MG63 (cell line): ENCODE data around the gene TMA16. TPM values are rescaled to one million over a fixed set of nuclear protein-coding genes. Genes with fewer than 3 reads are reported as not detected.
"Not testable (repeated sequence)": the region's sequence is repeated elsewhere in the genome, so short reads cannot be mapped to it uniquely, and the experiment has no call there.

Experiments used
- DNase-seq: peaks from one replicate; pipeline ENCODE4 v3.0.0-alpha.2; 2020
- H3K27me3 ChIP-seq: fragments of 250-450 bp; sonication (Bioruptor Pico); 2 replicates; pipeline ENCODE4 v1.5.1; 2020; ENCODE audit warnings: mild to moderate bottlenecking, moderate library complexity
- H3K36me3 ChIP-seq: fragments of 250-450 bp; sonication (Bioruptor Pico); 2 replicates; pipeline ENCODE4 v1.5.1; 2020; ENCODE audit warnings: mild to moderate bottlenecking, moderate library complexity
- H3K4me3 ChIP-seq: fragments of 250-450 bp; sonication (Bioruptor Pico); 2 replicates; pipeline ENCODE4 v1.5.1; 2020; ENCODE audit warnings: mild to moderate bottlenecking, moderate library complexity
- H3K9me3 ChIP-seq: fragments of 250-450 bp; sonication (Bioruptor Pico); 2 replicates; pipeline ENCODE4 v1.5.1; 2020; ENCODE audit warnings: mild to moderate bottlenecking, moderate library complexity
- total RNA-seq: library from RNA; depleted of rRNA; stranded (reverse); fragments of >200 nt; shearing (Covaris generic); gene quantifications from 2 replicates; pipeline ENCODE4 v1.2.3, GENCODE V29; 2014; ENCODE audit warnings: low replicate concordance

The TMA16 gene
- total RNA-seq, 1 experiment from 2014 or later: 51.8 TPM

DNA sequence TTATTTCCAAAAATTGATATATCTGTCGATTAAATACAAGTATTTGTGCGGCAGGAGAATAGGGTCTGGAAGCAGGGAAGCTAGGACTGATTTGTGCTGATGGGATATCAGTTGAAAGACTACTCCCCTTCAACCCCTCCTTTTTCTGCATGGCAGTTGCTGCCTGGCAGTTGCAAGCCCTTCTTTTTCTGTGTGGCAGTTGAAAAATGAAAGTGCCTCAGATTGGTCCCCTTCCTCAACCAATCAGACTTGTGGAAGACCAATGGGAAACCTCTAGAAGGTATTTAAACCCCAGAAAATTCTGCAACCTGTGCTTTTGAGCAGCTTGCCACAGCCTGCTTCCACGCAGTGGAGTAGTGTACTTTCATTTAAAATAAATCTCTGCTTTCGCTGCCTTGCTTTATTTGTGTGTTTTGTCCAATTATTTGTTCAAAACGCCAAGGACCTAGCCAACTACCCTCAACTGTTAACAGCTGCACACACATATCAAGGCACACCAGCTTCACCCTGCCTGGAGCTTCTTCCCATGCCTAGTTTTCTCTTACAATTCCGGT lies 1.5 kb upstream of the TMA16 start:
- H3K9me3 ChIP-seq: no peaks in the 10 kb centered on the region
- peaks cover 15% of the 10 kb centered on the region for H3K36me3 ChIP-seq
- peaks cover 2% of the 10 kb centered on the region; the same call in 1 of the 2 replicates for H3K27me3 ChIP-seq
- DNase-seq: no peak
- no peak overlapping the region; the same call in 1 of the 2 replicates for H3K4me3 ChIP-seq

DNA sequence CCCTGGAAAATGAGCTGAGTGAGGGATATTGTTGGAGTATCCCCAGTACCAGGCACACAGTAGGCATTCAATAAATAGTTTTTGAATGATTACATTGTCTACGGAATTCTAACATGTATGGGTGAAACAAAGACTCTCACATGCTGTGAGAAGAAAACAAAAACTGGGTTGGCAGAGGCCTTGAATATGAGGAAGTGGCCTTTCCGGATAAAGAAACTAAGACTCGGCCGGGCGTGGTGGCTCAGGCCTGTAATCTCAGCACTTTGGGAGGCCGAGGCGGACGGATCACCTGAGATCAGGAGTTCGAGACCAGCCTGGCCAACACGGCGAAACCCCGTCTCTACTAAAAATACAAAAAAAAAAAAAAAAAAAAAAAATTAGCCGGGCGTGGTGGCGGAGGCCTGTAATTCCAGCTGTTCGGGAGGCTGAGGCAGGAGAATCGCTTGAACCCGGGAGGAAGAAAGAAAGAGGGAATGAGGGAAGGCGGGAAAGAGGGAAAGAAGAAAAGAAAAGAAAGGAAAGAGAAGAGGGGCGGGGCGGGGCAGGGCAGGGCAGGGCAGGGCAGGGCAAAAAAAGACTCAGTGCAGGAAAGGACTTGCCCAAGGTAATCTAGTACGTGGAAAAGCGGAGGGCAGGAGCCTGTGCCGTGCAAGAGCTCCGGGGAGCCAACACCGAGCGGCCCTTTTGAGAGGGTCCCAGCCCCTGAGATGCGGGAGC lies 689 bp upstream of the TMA16 start:
- H3K4me3 ChIP-seq: peak overlapping the region; percentile 89
- H3K9me3 ChIP-seq: no peaks in the 10 kb centered on the region
- H3K36me3 ChIP-seq: peaks cover 15% of the 10 kb centered on the region
- H3K27me3 ChIP-seq: peaks cover 2% of the 10 kb centered on the region; the same call in 1 of the 2 replicates
- DNase-seq: no peak

DNA sequence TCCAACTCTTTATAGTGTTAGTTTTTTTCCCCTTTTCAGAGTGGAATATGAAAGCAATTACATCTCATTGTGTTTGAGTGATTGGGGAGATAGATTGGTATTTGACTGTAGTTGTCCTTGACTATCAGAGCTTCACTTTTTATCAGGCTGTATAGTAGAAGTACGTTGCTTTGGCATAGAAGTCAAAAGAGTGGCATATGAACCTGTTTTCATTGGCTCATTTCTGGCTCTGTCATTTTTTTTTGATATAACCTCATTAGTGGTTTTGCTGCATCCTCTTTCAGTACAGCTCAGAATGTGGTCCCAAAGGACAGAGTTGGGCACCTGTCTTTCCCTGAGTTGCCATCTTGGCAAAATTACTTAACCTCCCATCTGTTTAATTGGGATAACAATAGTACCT lies 1.4 kb downstream of the TMA16 start:
- no peaks in the 10 kb centered on the region for H3K27me3 ChIP-seq
- peaks cover 25% of the 10 kb centered on the region for H3K36me3 ChIP-seq
- DNase-seq: no peak
- H3K9me3 ChIP-seq: no peaks in the 10 kb centered on the region
- H3K4me3 ChIP-seq: peak overlapping the region; percentile 89

DNA sequence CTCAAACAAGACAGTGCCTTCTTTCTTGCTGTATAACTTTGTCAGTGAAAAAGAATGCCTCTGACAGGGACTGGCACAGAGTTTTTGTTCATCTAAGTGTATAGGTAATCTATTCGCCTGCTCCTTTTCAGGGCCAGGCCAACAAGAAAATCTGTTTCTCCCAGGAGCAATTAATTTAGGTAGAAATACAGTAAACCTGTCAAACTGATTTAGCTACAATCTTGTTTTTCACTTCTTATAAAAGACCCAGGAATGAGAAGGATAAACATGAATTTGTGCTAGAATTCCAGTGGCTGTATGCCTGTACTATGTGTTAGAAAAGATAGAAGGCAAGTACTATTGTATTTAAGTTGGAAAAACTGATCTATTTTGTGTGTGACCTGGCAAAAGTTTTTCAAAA lies 6.1 kb downstream of the TMA16 start:
- no peak overlapping the region for H3K4me3 ChIP-seq
- no peaks in the 10 kb centered on the region for H3K9me3 ChIP-seq
- H3K36me3 ChIP-seq: peaks cover 46% of the 10 kb centered on the region
- DNase-seq: no peak
- H3K27me3 ChIP-seq: no peaks in the 10 kb centered on the region

DNA sequence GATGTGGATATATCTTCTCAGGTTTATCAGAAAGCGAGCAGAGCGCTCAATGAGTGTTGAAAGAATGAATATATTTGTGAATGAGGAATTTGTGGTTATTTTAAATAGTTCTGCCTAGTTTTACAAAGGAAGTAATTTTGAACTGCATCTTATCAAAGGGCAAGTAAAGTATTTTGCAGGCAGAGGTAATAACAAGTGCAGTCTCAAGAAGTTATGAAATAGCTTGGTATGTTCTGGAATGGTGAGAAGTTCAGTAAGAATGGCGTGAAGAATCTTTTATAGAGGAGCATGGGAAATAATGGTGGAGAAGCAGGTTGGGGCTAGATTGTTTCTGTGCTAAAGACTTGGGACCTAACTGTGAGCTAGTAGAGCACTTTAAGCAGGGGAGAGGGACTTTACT lies 10.9 kb downstream of the TMA16 start:
- DNase-seq: no peak
- no peaks in the 10 kb centered on the region for H3K27me3 ChIP-seq
- no peaks in the 10 kb centered on the region for H3K9me3 ChIP-seq
- H3K36me3 ChIP-seq: peaks cover 61% of the 10 kb centered on the region
- no peak overlapping the region for H3K4me3 ChIP-seq

DNA sequence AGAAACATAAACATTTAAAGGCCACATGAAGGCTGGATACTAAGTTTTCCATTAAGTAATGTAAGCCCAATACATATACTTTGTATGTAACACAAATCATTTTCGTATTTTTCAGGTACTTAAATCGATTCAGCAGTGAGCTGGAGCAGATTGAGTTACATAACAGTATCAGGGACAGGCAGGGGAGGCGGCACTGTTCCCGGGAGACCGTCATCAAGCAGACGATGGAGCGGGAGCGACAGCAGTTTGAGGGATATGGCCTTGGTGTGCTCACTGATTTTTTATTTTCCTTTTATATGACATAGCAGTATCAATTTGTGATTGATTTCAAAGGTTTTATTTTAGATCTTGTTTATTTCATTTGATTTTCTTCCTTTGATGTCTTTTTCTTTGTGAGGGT lies 20.7 kb downstream of the TMA16 start:
- Histone ChIP-seq H3K4me3 (no peak overlapping the region), H3K27me3 (no peaks in the 10 kb centered on the region), H3K36me3 (peaks cover 93% of the 10 kb centered on the region), H3K9me3 (no peaks in the 10 kb centered on the region)
- DNase-seq: no peak

DNA sequence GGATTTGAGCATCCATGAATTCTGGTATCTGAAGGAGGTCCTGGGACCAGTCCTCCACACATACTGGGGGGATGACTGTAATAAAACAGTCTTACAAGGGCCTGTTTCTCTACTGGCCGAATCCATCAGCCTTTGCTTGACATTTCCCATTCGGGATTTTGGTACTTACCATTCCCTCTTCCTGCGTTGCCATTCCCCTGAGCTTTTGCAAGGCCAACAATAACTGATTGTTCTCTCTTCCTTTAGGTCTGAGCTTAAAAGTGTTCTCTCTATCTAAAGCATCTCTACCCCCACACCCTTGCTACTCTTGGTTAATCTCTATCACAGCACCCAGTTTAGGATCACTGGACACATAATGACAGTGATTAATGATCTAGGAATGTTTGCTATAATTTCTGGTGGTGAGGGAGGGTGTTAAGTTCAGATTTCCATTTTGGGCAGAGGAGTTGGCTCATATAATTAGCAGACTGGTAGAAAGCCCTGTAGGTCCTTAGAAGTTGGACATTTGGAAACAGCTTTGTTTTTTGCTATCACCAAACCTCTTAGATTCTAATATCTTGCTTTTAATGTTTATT lies 29.4 kb downstream of the TMA16 start:
- Histone ChIP-seq H3K27me3 (no peaks in the 10 kb centered on the region), H3K4me3 (no peak overlapping the region), H3K9me3 (no peaks in the 10 kb centered on the region), H3K36me3 (peaks cover 94% of the 10 kb centered on the region)
- DNase-seq: no peak

DNA sequence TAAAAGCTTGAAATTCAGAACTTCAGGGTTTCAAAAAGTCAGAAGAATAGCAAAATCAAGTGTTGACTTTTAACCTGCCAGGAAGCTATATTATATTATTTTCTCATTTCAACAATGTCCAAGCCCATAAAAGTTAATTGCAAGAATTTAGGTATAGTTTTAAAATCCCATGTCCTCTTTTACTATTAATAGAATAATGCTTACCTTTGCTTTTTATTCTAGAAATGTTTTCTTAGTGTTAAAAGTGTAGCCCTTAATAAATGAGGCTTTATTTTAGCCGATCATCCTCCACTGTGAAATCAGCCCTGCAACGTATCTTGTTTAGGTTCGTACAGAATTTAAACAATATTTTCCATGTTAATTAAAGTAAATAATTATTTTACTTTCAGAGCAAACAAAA lies 31.5 kb downstream of the TMA16 start:
- H3K9me3 ChIP-seq: no peaks in the 10 kb centered on the region; the same call in 1 of the 2 replicates
- DNase-seq: no peak
- H3K4me3 ChIP-seq: no peak overlapping the region
- H3K27me3 ChIP-seq: no peaks in the 10 kb centered on the region
- H3K36me3 ChIP-seq: peaks cover 94% of the 10 kb centered on the region

DNA sequence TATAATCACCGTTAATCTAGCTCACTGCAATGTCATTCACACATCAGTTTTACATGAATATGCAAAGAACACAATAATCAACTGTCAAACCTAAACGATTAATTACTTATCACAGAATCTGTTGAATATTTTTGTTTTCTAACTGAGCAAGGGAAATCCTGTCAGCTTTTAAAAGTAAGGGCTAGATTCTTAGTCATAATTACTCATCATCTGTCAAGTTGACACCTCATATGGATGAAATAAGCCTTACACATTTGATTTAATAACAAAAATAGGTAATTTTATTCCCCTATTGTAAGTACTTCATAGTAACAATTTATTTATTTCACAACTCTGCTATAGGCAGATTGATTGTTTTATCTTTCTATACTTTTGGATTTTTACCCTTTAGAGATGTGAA lies 32.7 kb downstream of the TMA16 start:
- H3K4me3 ChIP-seq: no peak overlapping the region
- H3K36me3 ChIP-seq: peaks cover 91% of the 10 kb centered on the region
- H3K9me3 ChIP-seq: no peaks in the 10 kb centered on the region; the same call in 1 of the 2 replicates
- no peaks in the 10 kb centered on the region for H3K27me3 ChIP-seq
- DNase-seq: no peak

DNA sequence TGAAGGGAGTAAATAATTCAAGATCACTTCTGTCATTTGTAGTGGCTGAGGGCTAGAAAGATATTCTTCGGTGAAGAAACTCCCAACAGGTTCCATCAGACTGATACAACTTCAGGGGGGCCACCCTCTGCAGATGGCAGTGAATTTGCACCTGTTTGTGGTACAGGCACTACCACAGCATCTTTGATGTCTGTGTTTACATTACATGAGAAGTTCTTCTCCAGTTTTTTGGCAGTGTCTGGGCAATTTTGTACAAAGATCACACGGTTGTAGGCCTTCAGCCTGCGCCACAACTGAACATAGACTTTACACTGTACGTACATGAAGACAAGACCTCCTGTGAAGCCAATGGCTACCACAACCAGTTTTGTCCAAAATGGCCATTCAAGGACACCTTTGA lies 34.2 kb downstream of the TMA16 start:
- Histone ChIP-seq H3K36me3 (peaks cover 83% of the 10 kb centered on the region), H3K27me3 (no peaks in the 10 kb centered on the region), H3K9me3 (no peaks in the 10 kb centered on the region; the same call in 1 of the 2 replicates), H3K4me3 (no peak overlapping the region)
- no peak for DNase-seq

DNA sequence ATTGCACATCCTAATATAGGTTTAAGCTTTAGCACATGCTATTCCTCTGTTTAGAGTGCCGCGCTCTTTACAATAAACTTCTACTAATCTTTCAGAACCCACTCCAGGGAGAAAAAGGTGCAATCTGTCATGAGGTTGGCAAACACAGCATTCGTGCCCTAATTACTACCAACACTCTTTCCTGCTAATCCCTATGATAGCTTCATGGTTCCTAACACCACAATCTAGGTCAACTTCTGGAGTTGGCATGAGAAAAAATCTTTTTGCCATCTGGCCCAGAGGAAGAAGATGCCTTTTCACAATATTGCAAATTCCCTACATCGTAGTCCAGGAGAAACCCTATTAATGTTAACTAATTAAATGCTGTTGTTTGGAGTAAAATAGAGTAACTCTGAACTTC lies 39.6 kb downstream of the TMA16 start:
- Histone ChIP-seq H3K4me3 (no peak overlapping the region), H3K36me3 (peaks cover 32% of the 10 kb centered on the region), H3K27me3 (no peaks in the 10 kb centered on the region), H3K9me3 (no peaks in the 10 kb centered on the region; the same call in 1 of the 2 replicates)
- no peak for DNase-seq

DNA sequence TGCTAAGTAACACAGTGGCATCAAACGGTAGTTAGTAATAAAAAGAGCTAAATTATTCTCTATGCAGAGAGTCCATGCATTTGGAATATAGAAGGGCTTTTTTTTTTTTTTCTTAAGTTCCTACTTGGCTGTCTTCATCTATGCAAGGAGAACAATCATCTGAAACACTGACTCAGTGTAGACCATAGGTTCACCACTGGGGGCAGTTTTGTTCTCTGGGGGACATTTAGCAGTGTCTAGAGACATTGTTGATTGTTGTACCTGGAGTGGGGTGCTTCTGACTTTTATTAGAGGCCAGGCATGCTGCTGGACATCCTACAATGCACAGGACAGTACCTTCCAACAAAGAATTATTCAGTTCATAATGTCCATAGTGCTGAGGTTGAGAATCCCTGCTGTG lies 41.2 kb downstream of the TMA16 start:
- no peak for DNase-seq
- H3K9me3 ChIP-seq: no peaks in the 10 kb centered on the region; the same call in 1 of the 2 replicates
- H3K36me3 ChIP-seq: peaks cover 16% of the 10 kb centered on the region
- H3K4me3 ChIP-seq: no peak overlapping the region
- no peaks in the 10 kb centered on the region for H3K27me3 ChIP-seq

DNA sequence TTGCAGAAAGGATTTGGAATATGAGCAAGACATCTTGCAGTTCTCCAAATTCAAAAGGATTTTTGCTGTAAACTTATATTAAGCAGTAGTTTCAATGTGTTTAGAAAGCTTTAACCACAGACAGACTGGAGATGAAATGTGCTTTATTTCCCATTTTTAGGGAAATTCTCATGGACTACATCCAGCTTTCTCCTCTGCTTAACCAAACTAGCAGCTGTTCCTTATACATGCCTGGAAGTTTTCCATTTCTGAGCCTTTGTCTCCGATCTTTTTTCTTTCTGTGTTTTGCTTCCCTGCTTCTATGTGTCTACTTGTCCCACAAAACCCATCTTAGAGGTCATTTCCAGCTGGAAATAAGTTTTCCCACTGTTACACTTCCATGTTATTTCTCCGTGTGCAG lies 41.6 kb downstream of the TMA16 start:
- Histone ChIP-seq H3K9me3 (no peaks in the 10 kb centered on the region; the same call in 1 of the 2 replicates), H3K36me3 (peaks cover 12% of the 10 kb centered on the region), H3K4me3 (no peak overlapping the region), H3K27me3 (no peaks in the 10 kb centered on the region)
- no peak for DNase-seq

DNA sequence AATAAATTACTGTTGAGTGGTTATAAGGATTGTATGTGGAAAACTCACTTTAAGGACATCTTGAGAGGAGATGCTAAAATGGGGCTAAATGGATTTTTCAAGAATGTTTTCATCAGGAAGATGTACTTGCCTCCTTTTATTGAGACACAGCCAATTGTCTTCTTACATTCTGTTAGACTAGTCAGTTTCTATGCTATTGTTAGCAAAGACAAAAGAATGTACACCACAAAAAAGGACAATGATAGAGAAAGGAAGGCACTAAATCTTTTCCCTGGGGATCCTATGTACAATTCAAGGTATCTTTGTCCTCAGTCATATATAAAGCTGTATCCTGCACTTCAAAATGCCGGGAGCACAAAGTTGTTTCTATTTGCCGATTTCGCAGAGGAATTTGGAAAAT lies 42.6 kb downstream of the TMA16 start:
- DNase-seq: no peak
- Histone ChIP-seq H3K36me3 (peaks cover 5% of the 10 kb centered on the region), H3K27me3 (no peaks in the 10 kb centered on the region), H3K9me3 (no peaks in the 10 kb centered on the region), H3K4me3 (no peak overlapping the region)

DNA sequence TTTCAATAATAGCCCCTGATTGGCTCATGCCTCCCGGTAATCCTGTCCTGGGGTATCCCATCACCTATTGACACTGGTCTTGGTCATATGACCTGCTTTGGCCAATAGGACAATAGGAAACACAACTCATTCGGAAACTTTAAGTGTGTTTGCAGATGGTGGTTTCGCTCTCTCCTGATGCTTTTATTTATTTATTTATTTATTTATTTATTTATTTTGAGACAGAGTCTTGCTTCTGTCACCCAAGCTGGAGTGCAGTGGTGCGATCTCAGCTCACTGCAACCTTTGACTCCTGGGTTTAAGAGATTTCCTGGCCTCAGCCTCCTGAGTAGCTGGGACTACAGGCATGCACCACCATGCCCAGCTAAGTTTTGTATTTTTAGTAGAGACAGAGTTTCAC lies 44.3 kb downstream of the TMA16 start:
- not testable (repeated sequence) for H3K27me3 ChIP-seq, DNase-seq, H3K4me3 ChIP-seq, H3K36me3 ChIP-seq, H3K9me3 ChIP-seq

DNA sequence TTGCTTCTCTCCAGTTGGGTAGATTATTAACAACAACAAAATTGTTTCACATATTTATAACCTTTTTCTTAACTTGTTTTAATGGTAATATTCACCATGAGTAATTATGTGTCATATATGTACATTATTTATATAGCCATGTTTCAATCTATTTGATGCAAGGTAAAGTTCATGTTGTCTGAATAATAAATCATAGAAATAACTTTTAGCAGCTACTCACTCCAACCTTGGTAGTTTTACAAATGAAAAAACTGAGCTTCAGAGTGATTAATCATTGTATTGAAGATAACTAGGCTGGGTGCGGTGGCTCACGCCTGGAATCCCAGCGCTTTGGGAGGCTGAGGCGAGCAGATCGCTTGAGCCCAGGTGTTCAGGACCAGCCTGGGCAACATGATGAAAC lies 46.0 kb downstream of the TMA16 start:
- no peak overlapping the region for H3K4me3 ChIP-seq
- H3K9me3 ChIP-seq: no peaks in the 10 kb centered on the region
- DNase-seq: no peak

DNA sequence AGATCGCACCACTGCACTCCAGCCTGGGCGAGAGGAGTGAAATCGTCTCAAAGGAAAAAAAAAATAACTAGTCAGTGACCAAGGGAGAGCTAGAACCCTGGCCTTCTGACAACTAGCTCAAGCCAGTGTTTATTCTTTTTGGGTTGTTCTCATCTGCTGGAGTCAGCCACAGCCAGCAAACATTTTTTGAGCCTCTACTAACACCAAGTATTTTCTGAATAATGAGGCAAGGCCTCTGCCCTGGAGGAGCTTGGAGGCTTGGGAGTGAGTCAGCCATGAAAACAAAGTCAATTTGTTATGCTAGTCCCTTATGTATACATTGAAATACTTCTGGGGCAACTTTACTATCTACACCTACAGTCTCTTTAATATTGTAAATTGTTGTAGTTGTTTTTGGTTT lies 46.5 kb downstream of the TMA16 start:
- no peaks in the 10 kb centered on the region for H3K27me3 ChIP-seq
- no peak overlapping the region for H3K4me3 ChIP-seq
- H3K9me3 ChIP-seq: no peaks in the 10 kb centered on the region
- DNase-seq: peak; percentile 92
- no peaks in the 10 kb centered on the region for H3K36me3 ChIP-seq

More for the DNA sequence above, 46.0 kb downstream of the TMA16 start:
- H3K27me3 ChIP-seq: no peaks in the 10 kb centered on the region
- H3K36me3 ChIP-seq: no peaks in the 10 kb centered on the region

DNA sequence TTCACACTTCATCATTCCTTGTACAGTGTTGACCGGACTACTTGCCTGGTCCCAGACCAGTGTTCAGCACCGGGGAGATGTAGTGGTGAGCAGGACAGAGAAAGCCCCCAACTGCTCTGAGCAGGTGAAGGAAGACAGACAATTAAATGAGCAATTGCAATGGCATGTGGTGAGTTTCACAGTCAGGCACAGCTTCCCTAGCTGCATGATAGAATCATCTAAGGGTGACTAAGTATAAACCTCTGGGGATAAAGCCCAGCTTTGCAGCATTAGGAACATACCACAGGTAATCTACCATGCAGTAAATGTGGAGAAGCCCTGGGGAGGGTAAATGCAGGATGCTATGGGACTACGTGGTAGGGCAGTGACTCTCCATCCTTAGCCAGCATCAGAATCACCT lies 47.8 kb downstream of the TMA16 start:
- Histone ChIP-seq H3K9me3 (no peaks in the 10 kb centered on the region), H3K27me3 (no peaks in the 10 kb centered on the region), H3K36me3 (no peaks in the 10 kb centered on the region), H3K4me3 (no peak overlapping the region)
- DNase-seq: peak; percentile 34
